Glutamatergic neuron (in vitro differentiated cells): ENCODE measurements around the gene TIMM8B. TPM values are rescaled to one million over a fixed set of nuclear protein-coding genes. Genes with fewer than 3 reads are reported as not detected.

Experiments used
- DNase-seq: peaks from one replicate; pipeline ENCODE4 v3.0.0; 2022
- H3K27ac Mint-ChIP-seq: one replicate; pipeline ENCODE4 v1.8.0; 2020; ENCODE audit warnings: mild to moderate bottlenecking, mixed read lengths, inconsistent platforms; ENCODE audit not compliant: unreplicated experiment
- H3K27me3 Mint-ChIP-seq: one replicate; pipeline ENCODE4 v1.8.0; 2020; ENCODE audit warnings: mild to moderate bottlenecking, moderate library complexity, mixed read lengths, inconsistent platforms; ENCODE audit not compliant: unreplicated experiment
- H3K36me3 Mint-ChIP-seq: one replicate; pipeline ENCODE4 v1.8.0; 2020; ENCODE audit warnings: mild to moderate bottlenecking, mixed read lengths, inconsistent platforms; ENCODE audit not compliant: unreplicated experiment
- H3K4me1 Mint-ChIP-seq: one replicate; pipeline ENCODE4 v1.8.0; 2020; ENCODE audit warnings: mild to moderate bottlenecking, low read depth, mixed read lengths, inconsistent platforms; ENCODE audit not compliant: unreplicated experiment
- H3K4me3 Mint-ChIP-seq: one replicate; pipeline ENCODE4 v1.8.0; 2020; ENCODE audit warnings: mild to moderate bottlenecking, mixed read lengths, inconsistent platforms; ENCODE audit not compliant: unreplicated experiment
- H3K9me3 Mint-ChIP-seq: one replicate; pipeline ENCODE4 v1.8.0; 2020; ENCODE audit warnings: mild to moderate bottlenecking, moderate library complexity, mixed read lengths, inconsistent platforms; ENCODE audit not compliant: unreplicated experiment
- total RNA-seq: library from RNA; stranded (reverse); fragmentation: NEBNext Ultra II Directional; extraction: Animal tissue kit (Norgen Biotek cat#: 25700); gene quantifications from one replicate; pipeline ENCODE4 v1.2.1, GENCODE V29; 2021; ENCODE audit not compliant: unreplicated experiment
- TF ChIP-seq, protein P1 (sequence below): fragments of 200-600 bp; sonication (generic); IDR thresholded peaks from one replicate; pipeline ENCODE4 v1.5.0; 2021; ENCODE audit not compliant: partially characterized antibody, unreplicated experiment

Gene TIMM8B
- total RNA-seq, 1 donor from 2014 or later = 88.9 TPM

DNA sequence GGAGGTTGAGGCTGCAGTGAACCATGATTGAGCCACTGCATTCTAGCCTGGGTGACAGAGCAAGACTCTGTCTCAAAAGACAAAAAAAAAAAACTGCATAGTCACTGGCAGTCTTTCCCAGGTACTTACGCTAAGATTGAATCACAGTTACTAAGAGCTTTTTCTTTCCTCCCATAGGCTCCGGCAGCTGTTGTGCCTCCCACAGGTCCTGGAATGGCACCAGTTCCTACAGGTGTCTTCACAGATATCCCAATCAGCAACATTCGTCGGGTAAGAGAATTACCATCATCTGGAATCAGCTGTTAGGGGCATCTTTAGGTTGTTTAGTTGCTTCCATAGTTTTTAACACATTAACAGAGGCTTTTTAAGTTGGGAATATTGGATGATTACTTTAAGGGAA is 41.6 kb downstream of the TIMM8B start:
- Mint-ChIP-seq H3K27me3 (no peaks in the 10 kb centered on the region), H3K27ac (no peak overlapping the region), H3K36me3 (peaks cover 11% of the 10 kb centered on the region), H3K4me3 (no peak overlapping the region), H3K9me3 (peaks cover 3% of the 10 kb centered on the region), H3K4me1 (no peaks in the 10 kb centered on the region)
- TF ChIP-seq, protein P1, sequence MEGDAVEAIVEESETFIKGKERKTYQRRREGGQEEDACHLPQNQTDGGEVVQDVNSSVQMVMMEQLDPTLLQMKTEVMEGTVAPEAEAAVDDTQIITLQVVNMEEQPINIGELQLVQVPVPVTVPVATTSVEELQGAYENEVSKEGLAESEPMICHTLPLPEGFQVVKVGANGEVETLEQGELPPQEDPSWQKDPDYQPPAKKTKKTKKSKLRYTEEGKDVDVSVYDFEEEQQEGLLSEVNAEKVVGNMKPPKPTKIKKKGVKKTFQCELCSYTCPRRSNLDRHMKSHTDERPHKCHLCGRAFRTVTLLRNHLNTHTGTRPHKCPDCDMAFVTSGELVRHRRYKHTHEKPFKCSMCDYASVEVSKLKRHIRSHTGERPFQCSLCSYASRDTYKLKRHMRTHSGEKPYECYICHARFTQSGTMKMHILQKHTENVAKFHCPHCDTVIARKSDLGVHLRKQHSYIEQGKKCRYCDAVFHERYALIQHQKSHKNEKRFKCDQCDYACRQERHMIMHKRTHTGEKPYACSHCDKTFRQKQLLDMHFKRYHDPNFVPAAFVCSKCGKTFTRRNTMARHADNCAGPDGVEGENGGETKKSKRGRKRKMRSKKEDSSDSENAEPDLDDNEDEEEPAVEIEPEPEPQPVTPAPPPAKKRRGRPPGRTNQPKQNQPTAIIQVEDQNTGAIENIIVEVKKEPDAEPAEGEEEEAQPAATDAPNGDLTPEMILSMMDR = no peak
- DNase-seq = no peak

DNA sequence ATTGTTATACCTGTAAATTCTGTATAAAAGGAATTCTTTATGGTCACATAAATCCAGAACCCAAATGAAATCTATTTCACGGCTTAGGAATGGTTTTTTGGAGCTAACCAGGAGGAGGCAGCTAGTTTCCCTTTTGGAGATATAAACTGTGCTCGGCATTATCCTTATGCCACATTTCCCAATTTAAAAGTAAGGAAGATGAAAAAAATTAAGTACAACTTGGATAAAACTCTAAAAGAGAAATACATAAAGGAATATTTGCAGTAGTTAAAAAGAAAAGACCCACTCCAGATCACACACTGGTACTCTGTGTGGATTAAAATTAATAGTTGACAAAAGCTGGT is 43.6 kb downstream of the TIMM8B start:
- no peak overlapping the region for H3K27ac Mint-ChIP-seq
- H3K9me3 Mint-ChIP-seq = peaks cover 3% of the 10 kb centered on the region
- DNase-seq = no peak
- peaks cover 11% of the 10 kb centered on the region for H3K36me3 Mint-ChIP-seq
- TF ChIP-seq, protein P1 = no peak
- H3K27me3 Mint-ChIP-seq = no peaks in the 10 kb centered on the region
- no peaks in the 10 kb centered on the region for H3K4me1 Mint-ChIP-seq
- H3K4me3 Mint-ChIP-seq = no peak overlapping the region

DNA sequence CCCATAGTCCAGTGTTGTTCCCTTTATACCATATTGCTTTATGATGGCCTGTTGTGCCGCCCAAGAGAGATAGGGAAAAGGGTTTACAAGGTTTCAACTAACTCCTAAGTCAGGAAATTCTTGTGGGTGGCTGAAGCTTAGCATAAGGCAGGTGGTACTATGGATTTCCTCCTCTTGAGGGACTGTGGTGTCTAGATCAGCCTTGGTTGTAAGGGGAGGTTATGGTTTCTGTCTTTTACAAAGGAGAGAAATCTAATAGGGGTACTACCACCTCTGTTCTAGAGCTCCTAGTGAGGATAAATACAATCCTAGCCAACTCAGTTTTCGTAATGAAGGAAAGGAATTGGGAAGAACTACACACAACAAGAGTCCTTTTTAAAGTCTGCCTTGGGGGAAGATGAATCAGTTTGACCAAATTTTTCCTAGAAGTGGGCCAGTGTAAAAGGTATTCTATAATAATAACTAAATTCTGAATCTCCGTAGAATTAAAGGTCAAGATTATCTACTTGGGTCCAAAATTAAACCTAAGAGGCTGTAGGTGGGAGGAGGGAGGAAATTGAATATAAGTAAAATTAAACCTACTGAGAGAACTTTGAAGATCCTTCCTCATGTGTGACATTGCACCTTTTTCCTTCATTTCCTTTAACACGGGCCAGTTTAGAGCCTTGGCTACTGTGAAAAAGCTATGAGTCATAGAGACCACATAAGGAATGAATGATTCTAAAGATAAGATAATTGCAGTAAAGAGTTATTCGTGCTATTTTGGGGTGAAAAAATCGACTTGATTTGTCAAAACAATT is 44.2 kb downstream of the TIMM8B start:
- Mint-ChIP-seq H3K4me3 (no peak overlapping the region), H3K9me3 (peaks cover 3% of the 10 kb centered on the region), H3K27me3 (no peaks in the 10 kb centered on the region), H3K4me1 (no peaks in the 10 kb centered on the region), H3K27ac (no peak overlapping the region), H3K36me3 (peaks cover 9% of the 10 kb centered on the region)
- DNase-seq = no peak
- TF ChIP-seq, protein P1 = no peak

DNA sequence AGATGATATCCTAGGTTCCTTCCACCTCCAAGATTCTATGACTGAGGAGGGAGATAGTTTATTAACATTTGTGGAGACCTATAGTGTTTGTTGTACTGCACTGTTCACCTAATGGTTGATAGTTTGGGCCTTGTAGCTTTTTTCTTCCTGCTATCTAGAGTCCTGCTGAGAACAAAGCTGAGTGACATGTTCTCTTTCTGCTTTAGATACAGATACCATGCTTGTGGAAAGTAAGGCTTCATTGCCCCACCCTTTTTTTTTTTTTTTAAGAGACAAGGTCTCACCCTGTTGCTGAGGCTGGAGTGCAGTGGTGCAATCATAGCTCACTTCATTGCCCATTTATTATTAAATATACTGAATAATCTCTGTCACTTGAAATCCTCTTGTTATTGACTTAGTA is 49.0 kb downstream of the TIMM8B start:
- no peak overlapping the region for H3K4me3 Mint-ChIP-seq
- no peaks in the 10 kb centered on the region for H3K9me3 Mint-ChIP-seq
- no peaks in the 10 kb centered on the region for H3K36me3 Mint-ChIP-seq
- H3K27ac Mint-ChIP-seq = no peak overlapping the region
- no peaks in the 10 kb centered on the region for H3K4me1 Mint-ChIP-seq
- H3K27me3 Mint-ChIP-seq = no peaks in the 10 kb centered on the region
- TF ChIP-seq, protein P1 = no peak
- no peak for DNase-seq

Other genes starting within 250 kb of the TIMM8B start
- gene ALG9, start 215.2 kb downstream of the TIMM8B start, total RNA-seq = 69.4 TPM
- gene FDXACB1, start 207.6 kb downstream of the TIMM8B start, total RNA-seq = 1.6 TPM
- gene CFAP68, start 207.2 kb downstream of the TIMM8B start, total RNA-seq = 21.7 TPM
- gene CRYAB, start 175.0 kb downstream of the TIMM8B start, total RNA-seq = 0.64 TPM
- 1.4 TPM for gene HSPB2, start 174.0 kb downstream of the TIMM8B start, total RNA-seq
- not detected for gene C11orf52, start 167.8 kb downstream of the TIMM8B start, total RNA-seq
- gene DIXDC1, start 149.4 kb downstream of the TIMM8B start, total RNA-seq = 27.2 TPM
- gene DLAT, start 61.3 kb downstream of the TIMM8B start, total RNA-seq = 55.0 TPM
- gene PIH1D2, start 12.7 kb downstream of the TIMM8B start, total RNA-seq = 1.4 TPM
- gene NKAPD1, start 12.5 kb downstream of the TIMM8B start, total RNA-seq = 22.3 TPM
- 19.7 TPM for gene SDHD, start 117 bp upstream of the TIMM8B start, total RNA-seq
- gene IL18, start 77.3 kb upstream of the TIMM8B start, total RNA-seq = not detected
- gene TEX12, start 80.6 kb upstream of the TIMM8B start, total RNA-seq = not detected
- gene BCO2, start 88.8 kb upstream of the TIMM8B start, total RNA-seq = 2.6 TPM
- gene PTS, start 139.7 kb upstream of the TIMM8B start, total RNA-seq = 47.7 TPM
- gene PLET1, start 174.1 kb upstream of the TIMM8B start, total RNA-seq = not detected